NCI-H82 (cell line): ENCODE data around the gene CIB4.

Experiments
- DNase-seq: peaks from one replicate; lab custom pipeline; 2025; lab: John Stamatoyannopoulos, UW

CIB4 gene

GRCh38 chr2:26606847-26607190 is 34.3 kb downstream of the CIB4 start:
- peak; percentile 79 for DNase-seq

- peak; percentile 72 for DNase-seq
These were observed 34.9 kb downstream of the CIB4 start for GRCh38 chr2:26605999-26606846.

- DNase-seq = peak; percentile 88
These were observed 35.8 kb downstream of the CIB4 start for GRCh38 chr2:26605195-26605998.

GRCh38 chr2:26602575-26602974 is 38.6 kb downstream of the CIB4 start:
- no peak for DNase-seq

GRCh38 chr2:26599387-26599786 is 41.8 kb downstream of the CIB4 start:
- DNase-seq = no peak

GRCh38 chr2:26598996-26599373 is 42.2 kb downstream of the CIB4 start:
- no peak for DNase-seq

- no peak for DNase-seq
These were observed 42.7 kb downstream of the CIB4 start for GRCh38 chr2:26598336-26598995.

- DNase-seq = no peak
These were observed 44.0 kb downstream of the CIB4 start for GRCh38 chr2:26597197-26597596.

GRCh38 chr2:26595146-26595545 is 46.0 kb downstream of the CIB4 start:
- DNase-seq = no peak

GRCh38 chr2:26591619-26592505 is 49.3 kb downstream of the CIB4 start:
- DNase-seq = no peak

- no peak for DNase-seq
These were observed 50.1 kb downstream of the CIB4 start for GRCh38 chr2:26590980-26591618.

- DNase-seq = no peak
These were observed 50.7 kb downstream of the CIB4 start for GRCh38 chr2:26590508-26590907.

- no peak for DNase-seq
These were observed 52.6 kb downstream of the CIB4 start for GRCh38 chr2:26588576-26588975.

GRCh38 chr2:26587994-26588393 is 53.2 kb downstream of the CIB4 start:
- DNase-seq = no peak

- peak; percentile 61 for DNase-seq
These were observed 55.2 kb downstream of the CIB4 start for GRCh38 chr2:26585966-26586365.

GRCh38 chr2:26585100-26585499 is 56.1 kb downstream of the CIB4 start:
- DNase-seq = no peak

GRCh38 chr2:26584656-26585055 is 56.5 kb downstream of the CIB4 start:
- no peak for DNase-seq

GRCh38 chr2:26584191-26584590 is 57.0 kb downstream of the CIB4 start:
- no peak for DNase-seq

GRCh38 chr2:26583381-26583911 is 57.7 kb downstream of the CIB4 start:
- DNase-seq = no peak

GRCh38 chr2:26582890-26583289 is 58.3 kb downstream of the CIB4 start:
- no peak for DNase-seq
